Spleen (tissue), 11 donors: ENCODE results near the gene B3GAT1. TPM values are rescaled to one million over a fixed set of nuclear protein-coding genes. Genes with fewer than 3 reads are reported as not detected.

ENCODE experiments used
- DNase-seq: peaks from one replicate; pipeline ENCODE4 v3.0.0-alpha.2; 2020
- H3K27ac ChIP-seq, 8 donors: fragments of 200-600 bp; sonication (generic) in 7 of 8; 1 replicate in 4 of 8; 2 replicates in 4 of 8; pipeline versions ENCODE4 v1.5.0 to v1.8.0; 2016 to 2021; ENCODE audit warnings: inconsistent platforms in 4 of 8, mild to moderate bottlenecking in 4 of 8, moderate library complexity in 1 of 8
- H3K27me3 ChIP-seq, 7 donors: fragments of 200-600 bp; sonication (generic) in 6 of 7; replicated peaks in 1 of 7; 1 replicate in 4 of 7; 2 replicates in 3 of 7; pipeline versions ENCODE4 v1.5.0 to v1.8.0; 2016 to 2021; ENCODE audit warnings: inconsistent platforms in 3 of 7, mild to moderate bottlenecking in 1 of 7
- H3K36me3 ChIP-seq, 6 donors: fragments of 200-600 bp; sonication (generic) in 5 of 6; 1 replicate in 4 of 6; 2 replicates in 2 of 6; pipeline versions ENCODE4 v1.5.0 to v1.8.0; 2016 to 2021; ENCODE audit warnings: inconsistent platforms in 2 of 6
- H3K4me1 ChIP-seq, 6 donors: fragments of 200-600 bp; sonication (generic) in 5 of 6; 1 replicate in 3 of 6; 2 replicates in 3 of 6; pipeline versions ENCODE4 v1.5.0 to v1.8.0; 2016 to 2021; ENCODE audit warnings: inconsistent platforms in 3 of 6
- H3K4me3 ChIP-seq, 8 donors: fragments of 200-600 bp; sonication (generic) in 7 of 8; 1 replicate in 4 of 8; 2 replicates in 4 of 8; pipeline versions ENCODE4 v1.5.0 to v1.8.0; 2016 to 2021; ENCODE audit warnings: inconsistent platforms in 4 of 8, mild to moderate bottlenecking in 4 of 8, moderate library complexity in 2 of 8
- H3K9me3 ChIP-seq, 8 donors: fragments of 200-600 bp; sonication (generic) in 7 of 8; 1 replicate in 4 of 8; 2 replicates in 4 of 8; pipeline versions ENCODE4 v1.5.0 to v1.8.0; 2016 to 2021; ENCODE audit warnings: inconsistent platforms in 4 of 8
- CTCF ChIP-seq, 11 experiments: fragments of 200-600 bp in 7 of 11; fragments of 450-650 bp in 4 of 11; sonication (generic) in 4 of 11; IDR thresholded peaks in 8 of 11; conservative IDR thresholded peaks in 3 of 11; 1 replicate in 7 of 11; 2 replicates in 4 of 11; pipeline versions ENCODE4 v1.4.0 to v1.8.0; 2016 to 2021; ENCODE audit warnings: antibody characterized with exemption in 11 of 11, inconsistent platforms in 4 of 11, mild to moderate bottlenecking in 1 of 11
- POLR2A ChIP-seq, 3 donors: fragments of 450-650 bp; IDR thresholded peaks; one replicate each; pipeline ENCODE4 v1.5.1; 2017; ENCODE audit warnings: antibody characterized with exemption in 3 of 3, mild to moderate bottlenecking in 1 of 3
- POLR2AphosphoS5 ChIP-seq, 3 donors: sonication (generic); formaldehyde crosslinking; IDR thresholded peaks; one replicate each; pipeline ENCODE4 v1.5.1; 2017; ENCODE audit warnings: antibody characterized with exemption in 3 of 3
- WGBS, 5 donors: extraction: QIAGEN DNeasy Blood & Tissue Kit in 3 of 5; methylation state at CpG; one replicate each; pipeline versions ENCODE4 v1.1.5 to v1.1.7; 2013 to 2018; 5-methylcytosine and 5-hydroxymethylcytosine counted together
- intact Hi-C: fragments of 100-400 bp; cut with DNase I; formaldehyde crosslinking; loops from one replicate; pipeline ENCODE4 v1.15.0; 2023; ENCODE audit warnings: low total_unique reads
- polyA plus RNA-seq, 3 donors: library from polyadenylated mRNA; stranded (reverse); fragments of 200-250 nt; gene quantifications; one replicate each; pipeline ENCODE4 v1.2.1, GENCODE V29; 2013
- total RNA-seq, 7 donors: library from RNA; depleted of rRNA in 3 of 7; stranded (reverse); fragments of >200 nt in 3 of 7; fragmentation: NEBNext Ultra II Directional in 4 of 7; extraction: Animal tissue kit (Norgen Biotek cat#: 25700) in 4 of 7; gene quantifications; one replicate each; pipeline versions ENCODE4 v1.1.0 to v1.2.1, GENCODE V29; 2016 to 2021
- donor health status: healthy with polysubstance abuse.
- donor health status: DM: no; HTN: no; CAD: no; lungs with moderate emphysema.
- donor health status: DM: no; HTN: no; CAD: no.
- donor health status: Bipolar disorder and iron deficiency.
- donor health status: healthy.
- donor health status: DM: no; HTN: no; CAD: no.
- donor health status: DM: yes; HTN: yes; CAD: no.

The B3GAT1 gene
- total and polyA plus RNA-seq, 10 donors = 0.43 to 4.0 (median 1.6) TPM

DNA sequence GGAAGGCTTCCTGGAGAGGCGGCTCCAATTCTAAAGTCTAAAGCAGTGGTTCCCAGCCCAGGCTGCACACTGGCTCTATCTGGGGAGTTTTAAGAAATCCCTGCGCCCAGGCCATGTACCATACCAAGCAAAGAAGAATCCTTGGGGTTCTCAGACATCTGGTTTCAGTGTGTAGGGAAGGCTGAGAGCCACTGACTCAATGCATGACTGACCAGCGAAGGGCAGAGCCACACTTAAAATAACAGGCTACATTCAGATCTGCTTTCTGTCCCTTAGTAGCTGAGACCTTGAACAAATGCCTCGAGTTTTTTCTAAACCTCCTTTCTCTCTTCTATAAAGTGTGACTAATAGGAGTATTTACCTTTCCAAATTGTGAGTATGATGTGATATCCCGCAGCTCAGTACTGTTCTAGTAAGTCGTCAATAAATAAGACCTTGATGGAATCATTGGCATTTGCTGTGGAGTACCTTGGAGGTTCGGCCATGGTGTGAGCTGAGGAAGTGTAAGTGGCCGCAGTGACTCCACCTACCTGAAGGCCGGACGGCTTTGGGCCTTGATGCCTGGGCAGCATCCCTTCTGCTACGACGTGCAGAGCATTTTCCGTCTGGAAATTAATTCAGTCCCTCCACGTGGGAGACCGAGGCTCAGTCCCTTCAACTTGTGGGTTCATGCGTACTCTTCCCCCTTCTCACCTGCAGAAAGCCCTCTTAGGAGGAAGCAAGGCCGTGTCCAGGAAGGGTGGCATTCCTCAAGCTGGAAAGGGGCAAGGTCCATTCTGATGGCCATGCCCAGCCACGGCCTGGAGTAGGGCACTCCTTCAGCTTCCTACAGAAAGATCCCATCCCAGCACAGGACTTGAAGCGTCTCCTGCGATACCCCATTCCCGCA is 55.1 kb downstream of the B3GAT1 start:
- H3K27me3 ChIP-seq = peaks cover 0 to 24% (median 0%) of the 10 kb centered on the region in 7 donors
- H3K4me3 ChIP-seq = no peak overlapping the region
- intact Hi-C loops = no loop called here
- H3K27ac ChIP-seq = no peak overlapping the region
- no peak for DNase-seq
- H3K4me1 ChIP-seq = peaks cover 0 to 10% (median 9%) of the 10 kb centered on the region in 6 donors
- WGBS, 5 donors = 89 to 93% (median 91%) methylated on average over 21 of the region's 21 CpGs
- H3K9me3 ChIP-seq = peaks cover 0 to 10% (median 2%) of the 10 kb centered on the region in 8 donors
- H3K36me3 ChIP-seq = no peaks in the 10 kb centered on the region
- no peak for TF ChIP-seq POLR2AphosphoS5 (IDR thresholded peaks at IDR 0.05)
- TF ChIP-seq CTCF (IDR thresholded peaks at IDR 0.05 in 8 of 11, conservative IDR thresholded peaks at IDR 0.05 in 3 of 11) = no peak
- no peak for TF ChIP-seq POLR2A (IDR thresholded peaks at IDR 0.05)

DNA sequence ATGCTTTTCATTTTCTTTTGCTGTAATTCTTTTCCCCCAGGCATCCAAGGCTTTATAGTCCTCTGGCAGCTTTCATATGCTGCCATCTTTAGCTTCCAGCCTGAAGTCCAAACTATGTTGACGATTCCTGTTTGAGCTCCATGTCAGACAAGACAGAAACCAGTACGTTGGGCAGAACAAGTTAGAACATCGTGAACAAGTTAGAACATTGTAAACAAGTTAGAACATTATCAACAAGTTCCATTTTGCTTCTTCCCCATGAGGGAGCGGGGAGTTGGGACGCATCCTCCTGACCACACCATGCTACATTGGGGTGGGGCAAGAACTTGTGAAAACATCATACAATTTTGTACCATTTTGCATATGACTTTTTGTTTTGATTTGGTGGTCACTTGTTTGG is 56.4 kb downstream of the B3GAT1 start:
- Histone ChIP-seq H3K4me1 (peaks cover 0 to 10% (median 9%) of the 10 kb centered on the region in 6 donors), H3K4me3 (no peak overlapping the region), H3K27ac (no peak overlapping the region), H3K27me3 (peaks cover 0 to 18% (median 0%) of the 10 kb centered on the region in 7 donors), H3K36me3 (no peaks in the 10 kb centered on the region), H3K9me3 (peaks cover 0 to 10% (median 2%) of the 10 kb centered on the region in 8 donors)
- intact Hi-C loops = no loop called here
- WGBS, 5 donors = 76 to 95% (median 90%) methylated on average over 5 of the region's 5 CpGs
- no peak for DNase-seq
- TF ChIP-seq CTCF (IDR thresholded peaks at IDR 0.05 in 8 of 11, conservative IDR thresholded peaks at IDR 0.05 in 3 of 11) (no peak), POLR2A (IDR thresholded peaks at IDR 0.05) (no peak), POLR2AphosphoS5 (IDR thresholded peaks at IDR 0.05) (no peak)

DNA sequence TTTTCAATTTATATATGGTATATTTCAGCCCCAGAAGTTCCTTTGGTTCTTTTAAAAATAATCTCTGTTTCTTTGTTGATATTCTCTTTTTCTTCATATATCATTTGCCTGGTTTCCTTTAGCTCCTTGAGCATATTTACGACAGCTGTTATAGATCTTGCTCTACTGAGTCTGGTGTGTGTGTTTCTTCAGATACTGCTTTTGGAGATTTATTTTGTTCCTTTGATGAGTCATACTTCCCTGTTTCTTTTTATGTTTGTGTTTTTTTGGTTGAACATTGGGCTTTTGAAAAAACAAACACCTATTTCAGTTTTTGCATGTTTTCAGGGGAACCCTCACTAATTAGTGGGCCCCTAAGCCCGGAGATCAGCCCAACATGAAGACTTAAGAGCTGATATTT is 56.9 kb downstream of the B3GAT1 start:
- no peak for DNase-seq
- Histone ChIP-seq H3K27ac (no peak overlapping the region), H3K9me3 (peaks cover 0 to 10% (median 2%) of the 10 kb centered on the region in 8 donors), H3K36me3 (no peaks in the 10 kb centered on the region), H3K4me3 (no peak overlapping the region), H3K4me1 (peaks cover 0 to 6% (median 4%) of the 10 kb centered on the region in 6 donors), H3K27me3 (peaks cover 0 to 16% (median 0%) of the 10 kb centered on the region in 7 donors)
- TF ChIP-seq POLR2A (IDR thresholded peaks at IDR 0.05) (no peak), CTCF (IDR thresholded peaks at IDR 0.05 in 8 of 11, conservative IDR thresholded peaks at IDR 0.05 in 3 of 11) (no peak), POLR2AphosphoS5 (IDR thresholded peaks at IDR 0.05) (no peak)
- 53 to 66% (median 61%) methylated on average over 2 of the region's 2 CpGs for WGBS, 5 donors
- intact Hi-C loops = no loop called here

DNA sequence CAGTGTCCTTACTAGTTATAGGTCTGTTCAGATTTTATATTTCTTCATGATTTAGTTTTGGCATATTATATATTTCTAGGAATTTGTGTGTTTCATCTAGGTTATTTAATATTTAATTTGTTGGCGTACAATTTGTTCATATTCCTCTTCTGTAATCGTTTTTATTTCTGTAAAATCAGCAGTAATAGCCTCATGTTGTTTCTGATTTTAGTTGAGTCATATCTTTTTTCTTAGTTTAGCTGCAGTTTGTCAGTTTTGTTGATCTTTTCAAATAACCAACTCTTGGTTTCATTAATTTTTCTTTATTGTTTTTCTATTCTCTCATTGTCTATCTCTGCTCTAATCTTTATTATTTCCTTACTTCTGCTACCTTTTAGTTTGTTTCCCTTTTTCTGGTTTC is 59.9 kb downstream of the B3GAT1 start:
- H3K36me3 ChIP-seq = no peaks in the 10 kb centered on the region
- H3K9me3 ChIP-seq = peaks cover 0 to 10% (median 2%) of the 10 kb centered on the region in 8 donors
- no peak for DNase-seq
- TF ChIP-seq POLR2AphosphoS5 (IDR thresholded peaks at IDR 0.05) (no peak), POLR2A (IDR thresholded peaks at IDR 0.05) (no peak), CTCF (IDR thresholded peaks at IDR 0.05 in 8 of 11, conservative IDR thresholded peaks at IDR 0.05 in 3 of 11) (no peak)
- H3K27me3 ChIP-seq = no peaks in the 10 kb centered on the region
- WGBS, 5 donors = 82 to 92% (median 85%) methylated on average over 2 of the region's 2 CpGs
- H3K4me1 ChIP-seq = no peaks in the 10 kb centered on the region
- H3K4me3 ChIP-seq = no peak overlapping the region
- no peak overlapping the region for H3K27ac ChIP-seq
- intact Hi-C loops = no loop called here
